ENCODE data around the gene MAGEC1.
A peak's percentile ranks its signal among the peaks of the same experiment; 100 is the strongest.
"Not testable (repeated sequence)": the region's sequence is repeated elsewhere in the genome, so short reads cannot be mapped to it uniquely, and the experiment has no call there.

Gene MAGEC1, protein sequence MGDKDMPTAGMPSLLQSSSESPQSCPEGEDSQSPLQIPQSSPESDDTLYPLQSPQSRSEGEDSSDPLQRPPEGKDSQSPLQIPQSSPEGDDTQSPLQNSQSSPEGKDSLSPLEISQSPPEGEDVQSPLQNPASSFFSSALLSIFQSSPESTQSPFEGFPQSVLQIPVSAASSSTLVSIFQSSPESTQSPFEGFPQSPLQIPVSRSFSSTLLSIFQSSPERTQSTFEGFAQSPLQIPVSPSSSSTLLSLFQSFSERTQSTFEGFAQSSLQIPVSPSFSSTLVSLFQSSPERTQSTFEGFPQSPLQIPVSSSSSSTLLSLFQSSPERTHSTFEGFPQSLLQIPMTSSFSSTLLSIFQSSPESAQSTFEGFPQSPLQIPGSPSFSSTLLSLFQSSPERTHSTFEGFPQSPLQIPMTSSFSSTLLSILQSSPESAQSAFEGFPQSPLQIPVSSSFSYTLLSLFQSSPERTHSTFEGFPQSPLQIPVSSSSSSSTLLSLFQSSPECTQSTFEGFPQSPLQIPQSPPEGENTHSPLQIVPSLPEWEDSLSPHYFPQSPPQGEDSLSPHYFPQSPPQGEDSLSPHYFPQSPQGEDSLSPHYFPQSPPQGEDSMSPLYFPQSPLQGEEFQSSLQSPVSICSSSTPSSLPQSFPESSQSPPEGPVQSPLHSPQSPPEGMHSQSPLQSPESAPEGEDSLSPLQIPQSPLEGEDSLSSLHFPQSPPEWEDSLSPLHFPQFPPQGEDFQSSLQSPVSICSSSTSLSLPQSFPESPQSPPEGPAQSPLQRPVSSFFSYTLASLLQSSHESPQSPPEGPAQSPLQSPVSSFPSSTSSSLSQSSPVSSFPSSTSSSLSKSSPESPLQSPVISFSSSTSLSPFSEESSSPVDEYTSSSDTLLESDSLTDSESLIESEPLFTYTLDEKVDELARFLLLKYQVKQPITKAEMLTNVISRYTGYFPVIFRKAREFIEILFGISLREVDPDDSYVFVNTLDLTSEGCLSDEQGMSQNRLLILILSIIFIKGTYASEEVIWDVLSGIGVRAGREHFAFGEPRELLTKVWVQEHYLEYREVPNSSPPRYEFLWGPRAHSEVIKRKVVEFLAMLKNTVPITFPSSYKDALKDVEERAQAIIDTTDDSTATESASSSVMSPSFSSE

DNA sequence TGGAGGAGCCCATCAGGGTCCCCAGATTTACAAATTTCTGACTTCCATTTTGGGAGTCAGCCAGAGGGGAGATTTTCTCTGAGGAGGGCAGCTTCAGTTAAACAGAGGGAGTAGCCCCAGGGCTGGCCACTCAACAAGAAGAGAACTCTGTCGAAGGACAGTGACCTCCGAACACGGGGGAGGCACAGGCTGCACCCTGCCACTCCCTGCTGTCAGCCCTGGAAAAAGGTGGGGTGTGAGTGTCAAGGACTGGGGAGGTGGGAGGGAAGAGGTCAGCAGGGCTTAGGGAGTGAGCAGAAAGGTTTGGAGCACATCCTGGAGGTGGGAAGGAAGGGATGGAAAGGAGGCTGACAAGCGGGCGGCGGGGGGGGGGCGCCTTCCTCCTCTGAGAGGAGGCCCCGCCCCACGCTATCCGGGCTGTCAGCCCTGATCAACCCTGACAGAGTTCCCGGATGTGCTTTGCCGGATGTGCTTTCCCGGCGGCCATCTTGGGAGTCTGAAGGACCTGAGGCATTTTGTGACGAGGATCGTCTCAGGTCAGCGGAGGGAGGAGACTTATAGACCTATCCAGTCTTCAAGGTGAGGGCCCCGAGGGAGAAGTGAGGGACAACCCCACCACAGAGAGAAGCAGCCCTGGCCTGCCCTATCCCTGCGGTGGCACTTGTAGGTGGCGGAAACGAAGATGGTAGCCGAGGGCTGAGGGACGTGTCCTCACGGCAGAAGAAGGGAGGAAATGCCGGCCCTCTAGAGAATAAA, at the start of gene MAGEC1:
Gene MAGEC1, plus strand, starts transcription at position 495 of the 756 bp plus-strand sequence. CDS start 1,179 bp downstream, outside the sequence.
- DNase-seq (ENCODE audit: low spot score), result no peak

DNA sequence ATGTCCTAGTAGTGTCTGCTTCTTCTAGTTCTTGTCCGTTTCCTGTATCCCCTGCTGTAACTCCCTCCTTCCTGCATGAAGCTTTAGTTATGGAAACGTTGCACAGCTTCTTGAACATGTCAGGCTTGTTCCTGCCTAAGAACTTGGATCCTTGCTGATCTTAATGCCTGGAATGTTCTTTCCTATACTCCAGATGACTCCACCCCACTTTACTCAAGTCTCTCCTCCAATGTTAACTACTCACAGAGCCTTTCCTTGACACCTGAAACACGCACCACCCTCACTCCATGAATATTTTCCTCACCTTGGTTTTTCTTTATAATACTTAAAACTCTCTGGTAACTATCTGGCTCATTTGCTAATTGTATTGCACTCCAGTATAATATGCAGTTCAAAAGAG, 46.2 kb upstream of the MAGEC1 start:
- DNase-seq (ENCODE audit: low spot score), result no peak

DNA sequence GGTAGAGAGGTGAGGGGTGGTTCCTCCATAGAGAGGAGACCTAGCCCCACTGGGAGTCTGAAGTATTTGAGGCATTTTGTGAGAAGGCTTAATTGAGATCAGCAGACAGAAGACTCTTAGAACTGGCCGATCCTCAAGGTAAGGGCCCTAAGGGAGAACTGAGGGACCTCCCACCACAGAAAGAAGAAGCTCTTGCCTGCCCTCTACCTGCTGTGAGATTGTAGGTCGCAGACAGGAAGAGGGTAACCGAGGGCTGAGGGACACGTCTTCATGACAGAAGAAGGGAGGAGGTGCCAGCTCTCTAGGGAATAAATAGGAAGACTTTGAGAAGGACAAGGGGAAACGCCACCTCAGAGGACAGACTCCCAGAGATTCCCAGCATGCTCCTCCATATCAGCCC, 24.1 kb upstream of the MAGEC1 start:
- no peak for DNase-seq (ENCODE audit: low spot score)

DNA sequence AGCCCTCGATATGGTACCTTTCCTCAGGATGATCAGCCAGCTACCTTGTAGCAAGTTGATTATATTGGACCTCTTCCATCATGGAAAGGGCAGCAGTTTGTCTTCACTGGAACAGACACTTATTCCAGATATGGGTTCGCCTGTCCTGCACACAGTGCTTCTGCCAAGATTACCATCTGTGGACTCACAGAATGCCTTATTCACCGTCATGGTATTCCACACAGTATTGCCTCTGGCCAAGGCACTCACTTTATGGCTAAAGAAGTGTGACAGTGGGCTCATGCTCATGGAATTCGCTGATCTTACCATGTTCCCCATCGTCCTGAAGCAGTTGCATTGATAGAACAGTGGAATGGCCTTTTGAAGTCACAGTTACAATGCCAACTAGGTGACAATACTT, 14.9 kb upstream of the MAGEC1 start:
- not testable (repeated sequence) for DNase-seq (ENCODE audit: low spot score)

DNA sequence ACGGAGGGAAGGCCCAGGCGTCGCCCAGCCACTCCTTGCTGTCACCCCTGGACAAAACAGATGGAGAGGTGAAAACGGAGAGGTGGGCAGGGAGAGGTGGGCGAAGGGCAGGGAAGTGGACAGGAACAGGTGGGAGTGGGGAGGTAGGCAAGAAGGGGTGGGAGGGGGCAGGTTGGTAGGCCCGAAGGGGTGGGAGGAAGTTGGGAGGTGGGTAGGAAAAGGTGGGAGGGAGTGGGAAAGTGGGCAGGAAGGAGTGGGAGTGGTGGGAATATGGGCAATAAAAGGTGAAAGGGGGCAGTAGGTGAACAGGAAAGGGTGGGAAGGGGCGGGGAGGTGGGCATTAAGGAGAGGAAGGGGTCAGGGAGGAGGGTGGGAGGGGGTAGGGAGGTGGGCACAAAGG, 9.0 kb upstream of the MAGEC1 start:
- DNase-seq (ENCODE audit: low spot score), result no peak

DNA sequence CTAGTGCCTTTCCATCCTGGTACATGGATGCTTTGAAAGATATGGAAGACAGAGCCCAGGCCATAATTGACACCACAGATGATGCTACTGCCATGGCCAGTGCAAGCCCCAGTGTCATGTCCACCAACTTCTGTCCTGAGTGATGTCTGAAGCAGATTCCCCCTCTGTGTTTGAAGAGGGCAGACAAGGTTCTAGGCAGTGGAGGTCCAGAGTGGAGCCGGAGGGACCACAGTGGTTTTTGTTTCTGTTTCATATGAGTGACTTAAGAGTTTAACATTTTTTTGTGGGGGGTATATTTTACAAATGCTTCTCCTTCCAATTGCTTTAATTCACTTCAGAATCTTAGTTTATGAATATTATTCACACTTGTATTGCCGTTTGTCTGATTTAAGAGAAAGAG, 6.0 kb upstream of the MAGEC1 start:
- no peak for DNase-seq (ENCODE audit: low spot score)

DNA sequence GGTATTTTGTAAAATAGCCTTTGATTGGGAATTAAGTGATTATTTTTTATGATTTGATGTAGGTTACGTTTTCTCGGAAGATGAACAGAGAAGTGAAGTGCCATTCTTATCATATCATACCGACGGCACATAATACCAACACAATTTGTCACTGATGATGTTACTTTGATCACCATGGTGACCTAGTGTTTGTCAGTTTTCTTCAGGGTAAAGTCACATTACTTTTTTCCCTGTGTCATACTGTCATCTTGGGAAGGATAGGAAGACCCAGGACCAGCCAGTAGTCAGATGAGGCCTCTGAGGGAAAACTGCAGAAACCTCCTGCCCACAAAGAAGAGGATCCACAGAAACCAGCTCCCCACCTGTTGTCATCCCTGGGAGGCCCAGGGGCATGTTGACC, 1.3 kb upstream of the MAGEC1 start:
- no peak for DNase-seq (ENCODE audit: low spot score)

DNA sequence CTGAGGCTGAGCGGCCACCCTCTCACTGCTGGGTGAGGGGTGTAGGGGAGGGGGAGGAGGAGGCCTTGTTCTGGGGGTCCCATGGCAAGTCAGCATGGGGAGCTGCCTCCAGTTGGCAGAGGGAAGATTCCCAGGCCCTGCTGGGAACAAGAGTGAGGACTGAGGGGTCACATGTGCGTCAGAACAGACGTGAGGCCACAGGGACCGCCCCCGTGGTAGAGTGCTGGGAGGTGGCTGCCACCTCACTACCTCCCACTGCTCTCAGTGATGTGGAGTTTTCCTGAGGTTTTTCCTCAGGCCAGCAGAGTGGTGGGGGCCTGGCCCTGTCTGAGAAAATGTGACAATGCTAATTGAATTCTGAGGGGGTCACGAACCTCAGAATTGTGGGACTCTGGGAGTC, 568 bp downstream of the MAGEC1 start:
- no peak for DNase-seq (ENCODE audit: low spot score)

DNA sequence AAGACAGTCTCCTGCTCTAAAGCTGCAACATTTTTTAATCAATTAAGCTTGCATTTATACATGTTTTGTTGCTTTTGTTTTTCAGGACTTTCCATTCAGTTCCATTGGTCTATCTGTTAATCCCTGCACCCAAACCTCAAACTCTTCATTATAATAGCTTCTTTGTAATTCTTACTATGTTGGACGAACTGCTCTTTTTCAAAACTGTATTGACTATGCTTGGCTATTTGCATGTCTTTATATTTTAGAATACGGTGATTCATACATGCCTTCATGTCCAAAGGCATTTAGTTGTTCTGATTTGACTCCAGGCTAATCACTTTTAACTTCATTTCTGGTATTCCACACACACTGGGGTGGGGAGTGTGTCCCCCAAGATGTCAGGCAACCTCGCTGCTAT, 14.1 kb downstream of the MAGEC1 start:
- DNase-seq (ENCODE audit: low spot score), result no peak

DNA sequence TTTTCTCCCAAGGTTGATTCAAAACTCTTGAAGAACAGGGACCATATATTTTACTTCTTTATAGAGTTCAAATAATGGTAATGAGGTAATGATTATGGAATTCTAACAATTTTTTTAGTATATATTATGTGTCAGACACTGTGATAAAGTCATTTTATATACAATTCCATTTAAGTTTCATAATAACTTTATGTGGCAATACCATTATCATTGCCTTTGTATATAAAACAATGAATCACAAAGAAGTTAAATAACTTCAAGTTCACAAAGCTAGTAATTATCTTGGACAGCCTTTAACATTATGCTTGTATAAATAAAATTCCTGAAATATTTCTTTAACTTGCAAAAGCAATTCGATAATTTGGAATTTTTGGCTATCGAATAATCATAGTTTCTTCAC, 20.6 kb downstream of the MAGEC1 start:
- no peak for DNase-seq (ENCODE audit: low spot score)

DNA sequence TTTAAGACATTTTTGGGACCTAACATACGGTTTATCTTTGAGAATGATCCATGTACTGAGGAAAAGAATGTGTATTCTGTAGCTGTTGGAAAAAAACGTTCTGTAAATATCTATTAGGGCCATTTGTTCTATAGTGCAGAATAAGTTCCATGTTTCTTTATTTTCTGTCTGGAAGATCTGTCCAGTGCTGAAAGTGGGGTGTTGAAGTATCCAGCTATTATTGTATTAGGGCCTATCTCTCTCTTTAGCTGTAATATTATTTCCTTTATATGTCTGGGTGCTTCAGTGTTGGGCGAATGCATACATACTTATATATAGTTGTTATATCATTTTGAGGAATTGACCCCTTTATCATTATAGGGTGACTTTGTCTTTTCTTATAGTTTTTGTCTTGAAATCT, 24.7 kb downstream of the MAGEC1 start:
- DNase-seq (ENCODE audit: low spot score), result no peak

DNA sequence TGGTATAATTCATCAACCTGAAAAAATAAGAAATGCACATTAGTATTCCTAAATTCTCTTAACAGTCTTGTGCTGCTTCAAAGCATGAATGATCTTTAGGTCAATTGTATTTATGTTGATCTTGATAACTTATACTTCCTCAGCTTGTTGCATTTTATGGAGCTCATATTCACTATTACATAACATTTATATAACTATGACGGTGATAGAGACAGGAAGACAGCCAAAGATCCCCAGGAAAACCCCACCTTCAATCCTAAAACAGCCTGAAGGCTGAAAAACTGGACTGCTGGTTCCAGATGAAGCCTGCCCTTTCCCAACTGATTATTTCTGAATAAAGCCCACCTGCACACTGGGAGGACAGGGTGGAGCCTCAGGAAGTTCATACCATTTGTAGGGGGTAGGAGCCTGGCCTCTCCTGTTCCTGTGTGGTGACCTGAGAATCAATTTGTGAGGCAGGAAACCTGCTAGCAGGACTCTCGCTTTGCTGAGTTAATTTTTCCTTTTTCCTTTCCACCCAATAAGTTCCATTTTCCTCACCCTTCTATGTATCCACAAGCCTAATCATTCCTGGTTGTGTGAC, 30.5 kb downstream of the MAGEC1 start:
- no peak for DNase-seq (ENCODE audit: low spot score)

DNA sequence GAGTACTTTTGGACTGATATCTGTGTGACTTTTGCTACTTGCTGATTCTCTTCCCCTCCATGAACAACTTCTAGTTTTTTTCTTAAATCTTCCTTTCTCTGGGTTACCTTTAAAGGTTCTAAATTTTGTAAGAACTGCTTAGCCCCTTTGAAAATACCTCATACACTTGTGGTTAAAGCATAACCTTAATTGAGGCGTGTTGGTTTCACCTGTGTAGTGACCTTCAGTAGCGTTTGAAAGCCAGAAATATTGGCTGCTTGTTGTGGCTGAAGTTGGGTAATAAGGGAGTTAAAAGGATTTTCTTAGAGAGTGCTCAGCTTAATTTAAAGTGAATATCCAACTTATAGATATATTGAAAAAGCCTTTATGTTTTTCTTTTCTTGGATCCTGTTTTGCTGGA, 32.0 kb downstream of the MAGEC1 start:
- no peak for DNase-seq (ENCODE audit: low spot score)

DNA sequence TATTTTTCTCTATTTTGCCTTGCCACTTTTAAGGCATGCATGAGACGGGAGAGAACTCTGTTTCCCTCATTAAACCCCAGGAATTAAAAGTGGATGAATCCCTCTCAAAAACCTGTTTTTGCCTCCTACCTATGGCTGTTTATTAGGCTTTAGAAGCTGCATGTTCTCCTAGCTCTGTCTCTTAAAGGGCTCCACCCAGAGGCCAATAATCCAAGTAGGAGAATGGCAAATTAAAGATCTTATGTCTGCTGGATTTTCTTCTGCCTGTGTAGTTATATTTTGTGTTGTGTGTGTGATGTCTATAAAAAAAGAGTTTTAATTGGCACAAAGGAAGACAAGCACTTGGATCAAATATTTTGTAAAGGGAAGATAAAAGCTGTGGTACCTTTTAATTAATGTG, 32.4 kb downstream of the MAGEC1 start:
- peak; percentile 11 for DNase-seq (ENCODE audit: low spot score)

DNA sequence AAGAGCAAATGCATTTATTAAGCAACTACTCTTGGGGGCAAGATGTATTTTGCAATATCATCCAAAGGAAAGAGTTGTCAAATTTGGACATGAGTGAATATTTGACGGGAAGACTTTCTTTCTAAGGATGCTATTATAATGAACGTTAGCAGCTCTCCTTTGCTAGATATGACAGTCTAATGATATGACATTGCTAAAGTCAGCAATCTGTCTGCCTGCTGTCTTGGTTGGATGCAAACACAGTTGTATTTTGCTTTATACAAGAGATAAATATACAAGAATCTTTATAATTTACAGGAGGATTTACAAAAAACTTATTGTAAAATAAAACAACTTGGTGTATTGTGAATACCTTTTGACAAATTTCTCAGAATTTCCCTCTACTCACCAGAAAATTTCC, 37.5 kb downstream of the MAGEC1 start:
- no peak for DNase-seq (ENCODE audit: low spot score)

DNA sequence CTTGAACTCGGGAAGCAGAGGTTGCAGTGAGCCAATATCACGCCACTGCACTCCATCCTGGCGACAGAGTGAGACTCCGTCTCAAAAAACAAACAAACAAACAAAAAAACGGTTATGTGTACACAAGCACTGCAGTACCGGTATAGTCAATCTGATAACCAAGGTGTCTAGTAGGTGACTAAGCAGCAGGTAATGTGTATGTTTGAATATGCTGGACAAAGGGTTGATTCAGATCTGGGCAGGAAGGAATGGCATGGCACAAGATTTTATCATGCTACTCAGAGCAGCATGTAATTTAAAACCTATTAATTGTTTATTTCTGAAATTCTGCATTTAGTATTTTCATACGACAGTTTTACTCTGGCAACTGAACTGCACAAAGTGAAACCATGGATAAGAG, 41.7 kb downstream of the MAGEC1 start:
- DNase-seq (ENCODE audit: low spot score), result no peak

DNA sequence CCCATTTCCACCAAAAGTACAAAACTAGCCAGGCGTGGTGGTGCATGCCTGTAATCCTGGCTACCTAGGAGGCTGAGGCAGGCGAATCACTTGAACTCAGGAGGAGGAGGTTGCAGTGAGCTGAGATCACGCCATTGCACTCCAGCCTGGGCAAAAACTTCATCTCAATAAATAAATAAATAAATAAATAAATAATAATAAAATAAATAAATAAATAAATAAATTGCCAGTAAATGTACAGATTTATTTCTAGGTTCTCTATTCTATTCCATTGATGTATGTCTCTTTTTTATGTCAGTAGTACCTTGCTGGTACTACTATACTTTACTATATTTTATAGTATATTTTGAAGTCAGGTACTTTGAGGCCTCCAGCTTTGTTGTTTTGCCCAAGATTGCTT, 43.7 kb downstream of the MAGEC1 start:
- no peak for DNase-seq (ENCODE audit: low spot score)

DNA sequence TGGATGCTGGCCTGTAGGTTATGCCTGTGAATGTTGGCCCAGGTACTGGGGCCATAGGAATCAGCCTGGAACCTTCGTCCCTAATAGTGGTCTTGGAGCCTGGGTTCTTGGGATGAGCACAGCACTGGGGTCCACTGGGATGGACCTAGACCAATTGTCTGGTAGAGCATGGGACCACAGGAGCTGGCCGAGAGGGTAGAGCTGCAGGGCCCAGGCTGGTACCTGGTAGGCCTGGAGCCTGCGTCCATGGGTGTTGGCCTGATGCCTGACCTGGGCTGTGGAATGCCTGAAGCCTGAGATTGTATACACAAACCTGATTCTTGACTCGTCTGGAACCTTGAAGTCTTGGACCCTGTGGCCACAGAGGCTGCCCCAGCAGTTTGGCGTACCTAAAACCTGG, 48.9 kb downstream of the MAGEC1 start:
- no peak for DNase-seq (ENCODE audit: low spot score)

DNA sequence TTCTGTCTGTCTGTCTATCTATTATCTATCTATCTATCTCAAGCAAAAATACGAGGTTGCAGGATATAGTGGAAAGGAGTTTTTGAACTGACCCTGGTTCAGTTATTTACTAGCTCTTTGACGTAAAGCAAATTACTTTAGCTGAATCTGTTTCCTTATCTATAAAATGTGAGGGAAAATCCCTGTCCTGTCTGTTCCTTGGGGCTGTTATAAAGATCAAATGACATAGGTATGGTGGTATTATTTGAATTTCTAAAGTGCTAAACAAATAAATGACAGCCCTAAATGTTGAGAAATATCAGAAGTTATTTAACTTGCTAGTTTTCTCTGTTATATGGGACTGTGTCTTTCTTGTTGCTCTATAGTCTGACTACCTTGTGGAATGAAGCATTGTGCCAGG, 55.0 kb downstream of the MAGEC1 start:
- DNase-seq (ENCODE audit: low spot score), result no peak
